Activated CD8-positive, alpha-beta T cell treated with anti-CD3 and anti-CD28 coated beads for 36 hours (primary cell): ENCODE data around the gene DIS3L2. TPM values are rescaled to one million over a fixed set of nuclear protein-coding genes. Genes with fewer than 3 reads are reported as not detected.
A peak's percentile ranks its signal among the peaks of the same experiment; 100 is the strongest.

Experiments used
- ATAC-seq: fragments of 200-7000 bp; cut with Tn5 transposase; one replicate; pipeline ENCODE4 v1.10.0; 2021; ENCODE audit warnings: mild to moderate bottlenecking, moderate library complexity
- CTCF ChIA-PET: fragments of 350-600 bp; sonication (Branson Sonifier 250); formaldehyde crosslinking; loops from one replicate; lab custom pipeline; 2021; ENCODE audit warnings: antibody characterized with exemption; lab: Charles Lee
- POLR2A ChIA-PET: fragments of 350-600 bp; sonication (Branson Sonifier 250); formaldehyde crosslinking; loops from one replicate; lab custom pipeline; 2021; ENCODE audit warnings: antibody characterized with exemption; lab: Charles Lee
- DNase-seq: peaks from one replicate; pipeline ENCODE4 v3.0.0-alpha.2; 2020
- H3K27ac Mint-ChIP-seq: one replicate; pipeline ENCODE4 v1.8.0; 2021; ENCODE audit warnings: mild to moderate bottlenecking, mixed read lengths
- H3K27me3 Mint-ChIP-seq: one replicate; pipeline ENCODE4 v1.8.0; 2021; ENCODE audit warnings: mixed read lengths
- H3K36me3 Mint-ChIP-seq: one replicate; pipeline ENCODE4 v1.8.0; 2021; ENCODE audit warnings: low read depth, mixed read lengths
- H3K4me1 Mint-ChIP-seq: one replicate; pipeline ENCODE4 v1.8.0; 2021; ENCODE audit warnings: low read depth, mixed read lengths
- H3K4me3 Mint-ChIP-seq: one replicate; pipeline ENCODE4 v1.8.0; 2021; ENCODE audit warnings: mild to moderate bottlenecking, moderate library complexity, mixed read lengths
- H3K9me3 Mint-ChIP-seq: one replicate; pipeline ENCODE4 v1.8.0; 2021; ENCODE audit warnings: mixed read lengths
- intact Hi-C: fragments of 100-400 bp; cut with micrococcal nuclease; formaldehyde crosslinking; loops from one replicate; pipeline ENCODE4 v1.10.0; 2022
- total RNA-seq, 2 experiments: library from RNA; stranded (reverse); gene quantifications; one replicate each; pipeline ENCODE4 v1.2.3, GENCODE V29; 2021
- TF ChIP-seq, protein P1 (sequence below): fragments of 200-600 bp; IDR thresholded peaks from one replicate; pipeline ENCODE4 v1.8.0; 2022; ENCODE audit warnings: antibody characterized with exemption, mild to moderate bottlenecking

DIS3L2 gene
- total RNA-seq, 2 experiments from 2014 or later, result 26.5 to 27.2 TPM

- DNase-seq (no peak), ATAC-seq (peak; percentile 17)
- Mint-ChIP-seq H3K9me3 (no peaks in the 10 kb centered on the region), H3K27ac (no peak overlapping the region), H3K27me3 (no peaks in the 10 kb centered on the region), H3K4me1 (no peaks in the 10 kb centered on the region), H3K4me3 (no peak overlapping the region), H3K36me3 (no peaks in the 10 kb centered on the region)
- ChIA-PET CTCF (interaction anchor here (1.6 to 2.0 kb wide), 2 partner anchors 96 to 441 kb away, joined by 6 read pairs; no protein-coding TSS in a partner anchor), POLR2A (no interaction called here)
- TF ChIP-seq, protein P1, sequence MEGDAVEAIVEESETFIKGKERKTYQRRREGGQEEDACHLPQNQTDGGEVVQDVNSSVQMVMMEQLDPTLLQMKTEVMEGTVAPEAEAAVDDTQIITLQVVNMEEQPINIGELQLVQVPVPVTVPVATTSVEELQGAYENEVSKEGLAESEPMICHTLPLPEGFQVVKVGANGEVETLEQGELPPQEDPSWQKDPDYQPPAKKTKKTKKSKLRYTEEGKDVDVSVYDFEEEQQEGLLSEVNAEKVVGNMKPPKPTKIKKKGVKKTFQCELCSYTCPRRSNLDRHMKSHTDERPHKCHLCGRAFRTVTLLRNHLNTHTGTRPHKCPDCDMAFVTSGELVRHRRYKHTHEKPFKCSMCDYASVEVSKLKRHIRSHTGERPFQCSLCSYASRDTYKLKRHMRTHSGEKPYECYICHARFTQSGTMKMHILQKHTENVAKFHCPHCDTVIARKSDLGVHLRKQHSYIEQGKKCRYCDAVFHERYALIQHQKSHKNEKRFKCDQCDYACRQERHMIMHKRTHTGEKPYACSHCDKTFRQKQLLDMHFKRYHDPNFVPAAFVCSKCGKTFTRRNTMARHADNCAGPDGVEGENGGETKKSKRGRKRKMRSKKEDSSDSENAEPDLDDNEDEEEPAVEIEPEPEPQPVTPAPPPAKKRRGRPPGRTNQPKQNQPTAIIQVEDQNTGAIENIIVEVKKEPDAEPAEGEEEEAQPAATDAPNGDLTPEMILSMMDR, result no peak
- intact Hi-C loops, result no loop called here
Observed at GRCh38 chr2:232342635-232343565, 381.4 kb downstream of the DIS3L2 start.

- DNase-seq (no peak), ATAC-seq (no peak)
- intact Hi-C loops, result no loop called here
- POLR2A ChIA-PET, result no interaction called here
- Mint-ChIP-seq H3K27ac (no peak overlapping the region), H3K4me1 (no peaks in the 10 kb centered on the region), H3K9me3 (no peaks in the 10 kb centered on the region), H3K27me3 (no peaks in the 10 kb centered on the region), H3K36me3 (no peaks in the 10 kb centered on the region), H3K4me3 (no peak overlapping the region)
- TF ChIP-seq, protein P1, result no peak
- CTCF ChIA-PET, result interaction anchor here (1.6 kb wide), 1 partner anchor 442 kb away, joined by 6 read pairs; no protein-coding TSS in a partner anchor
Observed at GRCh38 chr2:232343821-232344220, 382.3 kb downstream of the DIS3L2 start.

DNA sequence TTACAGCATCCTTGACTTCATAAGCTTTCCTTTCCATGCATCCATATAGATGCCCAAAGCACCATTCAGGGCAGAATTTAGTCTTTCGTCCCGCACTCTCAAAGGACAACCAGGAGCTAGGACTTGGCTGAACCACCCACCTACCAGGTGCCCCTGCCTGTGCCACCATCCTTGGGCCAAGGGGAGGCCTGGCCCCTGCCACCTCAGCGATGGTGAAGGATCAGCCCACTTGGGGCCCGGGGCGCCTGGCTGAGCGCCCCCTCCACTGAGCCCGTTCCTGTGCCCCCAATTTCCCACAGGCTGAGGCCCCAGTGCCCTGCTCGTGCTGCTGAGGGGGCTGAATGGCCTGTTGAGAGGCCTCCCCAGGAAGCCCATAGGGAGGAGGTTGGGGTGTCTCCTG lies 383.7 kb downstream of the DIS3L2 start:
- H3K4me1 Mint-ChIP-seq, result no peaks in the 10 kb centered on the region
- ChIA-PET CTCF (no interaction called here), POLR2A (no interaction called here)
- TF ChIP-seq, protein P1, result no peak
- no peak for ATAC-seq
- no peak overlapping the region for H3K27ac Mint-ChIP-seq
- no peak for DNase-seq
- H3K4me3 Mint-ChIP-seq, result no peak overlapping the region
- intact Hi-C loops, result no loop called here
- H3K27me3 Mint-ChIP-seq, result peaks cover 2% of the 10 kb centered on the region
- no peaks in the 10 kb centered on the region for H3K9me3 Mint-ChIP-seq
- H3K36me3 Mint-ChIP-seq, result no peaks in the 10 kb centered on the region

DNA sequence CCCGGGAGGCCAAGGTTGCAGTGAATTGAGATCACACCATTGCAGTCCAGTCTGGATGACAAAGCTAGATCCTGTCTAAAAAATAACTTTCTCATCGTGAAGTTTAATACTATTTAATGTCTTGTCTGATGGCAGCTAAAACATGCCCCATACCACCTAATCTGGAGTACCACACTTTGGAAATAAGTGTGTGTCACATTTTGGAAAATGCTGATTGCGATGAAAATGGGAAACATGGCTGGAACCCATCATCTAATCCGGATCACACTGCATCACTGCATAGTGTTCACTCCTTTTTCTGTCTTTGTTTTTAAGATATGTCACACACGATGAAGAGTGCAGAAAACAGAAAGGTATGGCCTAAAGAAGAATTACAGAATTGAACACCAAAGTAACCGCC lies 385.9 kb downstream of the DIS3L2 start:
- TF ChIP-seq, protein P1, result no peak

DNA sequence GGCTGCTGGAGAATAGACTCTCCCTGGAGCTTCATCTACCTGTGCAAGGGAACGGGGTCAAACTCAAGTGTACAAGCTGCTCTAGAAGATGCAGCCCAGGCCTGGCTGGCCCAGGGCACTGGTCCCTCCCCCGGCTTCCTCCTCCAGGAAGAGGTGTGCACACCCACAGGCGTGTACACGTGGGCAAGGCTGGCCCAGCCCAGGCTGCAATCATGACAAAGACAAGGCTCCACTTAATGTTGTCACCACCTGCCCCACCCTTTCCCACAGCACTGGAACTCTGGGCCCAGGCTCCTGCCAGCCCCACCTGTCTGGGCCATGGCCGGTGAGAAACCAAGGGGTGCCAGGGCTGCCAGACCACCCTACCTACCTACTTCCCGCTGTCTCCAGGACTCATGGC lies 387.4 kb downstream of the DIS3L2 start:
- TF ChIP-seq, protein P1, result no peak
- Mint-ChIP-seq H3K4me1 (peaks cover 3% of the 10 kb centered on the region), H3K27ac (no peak overlapping the region), H3K9me3 (no peaks in the 10 kb centered on the region), H3K36me3 (no peaks in the 10 kb centered on the region), H3K4me3 (no peak overlapping the region), H3K27me3 (peaks cover 24% of the 10 kb centered on the region)
- ChIA-PET POLR2A (no interaction called here), CTCF (interaction anchor here (0.9 kb wide), 1 partner anchor 448 kb away, joined by 3 read pairs; no protein-coding TSS in a partner anchor)
- no peak for DNase-seq
- peak; percentile 56 for ATAC-seq
- intact Hi-C loops, result no loop called here

More for the DNA sequence above, 385.9 kb downstream of the DIS3L2 start:
- intact Hi-C loops, result no loop called here
- H3K36me3 Mint-ChIP-seq, result no peaks in the 10 kb centered on the region
- ChIA-PET CTCF (interaction anchor here (0.7 kb wide), 1 partner anchor 445 kb away, joined by 3 read pairs; no protein-coding TSS in a partner anchor), POLR2A (no interaction called here)
- H3K9me3 Mint-ChIP-seq, result no peaks in the 10 kb centered on the region
- no peak overlapping the region for H3K4me3 Mint-ChIP-seq
- DNase-seq (no peak), ATAC-seq (no peak)
- no peak overlapping the region for H3K27ac Mint-ChIP-seq
- peaks cover 3% of the 10 kb centered on the region for H3K4me1 Mint-ChIP-seq
- H3K27me3 Mint-ChIP-seq, result peaks cover 14% of the 10 kb centered on the region
